Activated B cell treated with CpG ODN at 0.5 μM for 24 hours (primary cell): ENCODE results near the gene PRPF39. TPM values are rescaled to one million over a fixed set of nuclear protein-coding genes. Genes with fewer than 3 reads are reported as not detected.

ENCODE experiments used
- ATAC-seq: fragments of 200-7000 bp; cut with Tn5 transposase; one replicate; pipeline ENCODE4 v1.10.0; 2021; ENCODE audit warnings: low read depth, mild to moderate bottlenecking, moderate library complexity
- CTCF ChIA-PET: fragments of 350-600 bp; sonication (Branson Sonifier 250); formaldehyde crosslinking; loops from one replicate; lab custom pipeline; 2021; ENCODE audit warnings: antibody characterized with exemption; lab: Charles Lee
- POLR2A ChIA-PET: fragments of 350-600 bp; sonication (Branson Sonifier 250); formaldehyde crosslinking; loops from one replicate; lab custom pipeline; 2021; ENCODE audit warnings: antibody characterized with exemption; lab: Charles Lee
- DNase-seq: peaks from one replicate; pipeline ENCODE4 v3.0.0; 2022
- H3K27ac Mint-ChIP-seq: one replicate; pipeline ENCODE4 v1.8.0; 2020; ENCODE audit warnings: mixed read lengths
- H3K27me3 Mint-ChIP-seq: one replicate; pipeline ENCODE4 v1.8.0; 2021; ENCODE audit warnings: mixed read lengths
- H3K36me3 Mint-ChIP-seq: one replicate; pipeline ENCODE4 v1.8.0; 2021; ENCODE audit warnings: low read depth, mixed read lengths
- H3K4me1 Mint-ChIP-seq: one replicate; pipeline ENCODE4 v1.8.0; 2021; ENCODE audit warnings: mixed read lengths
- H3K4me3 Mint-ChIP-seq: one replicate; pipeline ENCODE4 v1.8.0; 2020; ENCODE audit warnings: mild to moderate bottlenecking, mixed read lengths
- H3K9me3 Mint-ChIP-seq: one replicate; pipeline ENCODE4 v1.8.0; 2020; ENCODE audit warnings: mixed read lengths
- CTCF ChIP-seq: fragments of 200-600 bp; IDR thresholded peaks from one replicate; pipeline ENCODE4 v1.8.0; 2022; ENCODE audit warnings: antibody characterized with exemption, mild to moderate bottlenecking
- intact Hi-C: fragments of 100-400 bp; cut with micrococcal nuclease; formaldehyde crosslinking; loops from one replicate; pipeline ENCODE4 v1.15.1; 2024
- total RNA-seq: library from RNA; stranded (reverse); gene quantifications from 2 replicates; pipeline ENCODE4 v1.2.3, GENCODE V29; 2022

Gene PRPF39
- total RNA-seq, 1 donor from 2014 or later: 46.0 TPM

- DNase-seq (no peak), ATAC-seq (no peak)
- H3K27me3 Mint-ChIP-seq: no peaks in the 10 kb centered on the region
- no peaks in the 10 kb centered on the region for H3K4me1 Mint-ChIP-seq
- H3K9me3 Mint-ChIP-seq: no peaks in the 10 kb centered on the region
- CTCF ChIA-PET: no interaction called here
- no peak overlapping the region for H3K4me3 Mint-ChIP-seq
- intact Hi-C loops: no loop called here
- POLR2A ChIA-PET: no interaction called here
- no peak for TF ChIP-seq CTCF
- H3K36me3 Mint-ChIP-seq: peaks cover 17% of the 10 kb centered on the region
- H3K27ac Mint-ChIP-seq: no peak overlapping the region
These were observed 18.0 kb upstream of the PRPF39 start for GRCh38 chr14:45065956-45066355.

GRCh38 chr14:45066667-45067066 is 17.2 kb upstream of the PRPF39 start:
- ChIA-PET POLR2A (no interaction called here), CTCF (no interaction called here)
- TF ChIP-seq CTCF: no peak
- no peak overlapping the region for H3K27ac Mint-ChIP-seq
- peaks cover 16% of the 10 kb centered on the region for H3K36me3 Mint-ChIP-seq
- no peaks in the 10 kb centered on the region for H3K27me3 Mint-ChIP-seq
- H3K9me3 Mint-ChIP-seq: no peaks in the 10 kb centered on the region
- H3K4me1 Mint-ChIP-seq: no peaks in the 10 kb centered on the region
- H3K4me3 Mint-ChIP-seq: no peak overlapping the region
- no peak for ATAC-seq
- intact Hi-C loops: no loop called here
- DNase-seq: no peak

- Mint-ChIP-seq H3K27ac (no peak overlapping the region), H3K36me3 (peaks cover 20% of the 10 kb centered on the region), H3K4me3 (no peak overlapping the region), H3K4me1 (no peaks in the 10 kb centered on the region), H3K9me3 (no peaks in the 10 kb centered on the region), H3K27me3 (no peaks in the 10 kb centered on the region)
- POLR2A ChIA-PET: no interaction called here
- DNase-seq: no peak
- ATAC-seq: no peak
- intact Hi-C loops: no loop called here
- no peak for TF ChIP-seq CTCF
- CTCF ChIA-PET: no interaction called here
These were observed 15.5 kb upstream of the PRPF39 start for GRCh38 chr14:45068396-45068795.

GRCh38 chr14:45070215-45070614 is 13.7 kb upstream of the PRPF39 start:
- Mint-ChIP-seq H3K4me1 (no peaks in the 10 kb centered on the region), H3K27ac (no peak overlapping the region), H3K4me3 (no peak overlapping the region), H3K27me3 (no peaks in the 10 kb centered on the region), H3K9me3 (no peaks in the 10 kb centered on the region), H3K36me3 (peaks cover 24% of the 10 kb centered on the region)
- ChIA-PET POLR2A (no interaction called here), CTCF (no interaction called here)
- no peak for DNase-seq
- TF ChIP-seq CTCF: no peak
- no peak for ATAC-seq
- intact Hi-C loops: no loop called here

- Mint-ChIP-seq H3K4me1 (no peaks in the 10 kb centered on the region), H3K4me3 (no peak overlapping the region), H3K9me3 (no peaks in the 10 kb centered on the region), H3K27me3 (no peaks in the 10 kb centered on the region), H3K36me3 (peaks cover 24% of the 10 kb centered on the region), H3K27ac (no peak overlapping the region)
- CTCF ChIA-PET: no interaction called here
- no peak for DNase-seq
- no peak for ATAC-seq
- POLR2A ChIA-PET: no interaction called here
- intact Hi-C loops: no loop called here
- TF ChIP-seq CTCF: no peak
These were observed 11.8 kb upstream of the PRPF39 start for GRCh38 chr14:45072126-45072525.
